GM23338 (cell line): Measurements from ENCODE around the gene PROX2. TPM values are rescaled to one million over a fixed set of nuclear protein-coding genes. Genes with fewer than 3 reads are reported as not detected.

Source experiments
- ATAC-seq: fragments of 200-7000 bp; cut with Tn5 transposase; 3 replicates; pipeline ENCODE4 v1.9.1; 2020
- DNase-seq: peaks from one replicate; pipeline ENCODE4 v3.0.0-alpha.2; 2015; ENCODE audit warnings: low spot score
- H2AFZ ChIP-seq: fragments of 200-600 bp; sonication (generic); 2 replicates; pipeline ENCODE4 v1.8.0; 2016; ENCODE audit warnings: antibody characterized with exemption, mild to moderate bottlenecking, moderate library complexity
- H3F3A ChIP-seq: fragments of 200-600 bp; sonication (generic); replicated peaks from 2 replicates; pipeline ENCODE4 v1.8.0; 2017; ENCODE audit warnings: antibody characterized with exemption, mixed run types, low read depth
- H3K27ac ChIP-seq: fragments of 200-600 bp; sonication (generic); 2 replicates; pipeline ENCODE4 v1.6.1; 2016; ENCODE audit warnings: low read depth
- H3K27me3 ChIP-seq: fragments of 200-600 bp; sonication (generic); 2 replicates; pipeline ENCODE4 v1.8.0; 2016; ENCODE audit warnings: mild to moderate bottlenecking, mixed run types, moderate library complexity; ENCODE audit not compliant: insufficient read depth
- H3K36me3 ChIP-seq: fragments of 200-600 bp; sonication (generic); 2 replicates; pipeline ENCODE4 v1.8.0; 2016; ENCODE audit warnings: mild to moderate bottlenecking; ENCODE audit not compliant: insufficient read depth
- H3K4me1 ChIP-seq: fragments of 200-600 bp; sonication (generic); 2 replicates; pipeline ENCODE4 v1.8.0; 2016; ENCODE audit warnings: mild to moderate bottlenecking, moderate library complexity; ENCODE audit not compliant: insufficient read depth
- H3K4me2 ChIP-seq: fragments of 200-600 bp; sonication (generic); 2 replicates; pipeline ENCODE4 v1.7.1; 2017; ENCODE audit warnings: mixed run types
- H3K4me3 ChIP-seq: fragments of 200-600 bp; sonication (generic); 2 replicates; pipeline ENCODE4 v1.6.1; 2016; ENCODE audit warnings: mixed run types
- H3K79me2 ChIP-seq: fragments of 200-600 bp; sonication (generic); replicated peaks from 2 replicates; pipeline ENCODE4 v1.8.0; 2017; ENCODE audit warnings: mild to moderate bottlenecking; ENCODE audit not compliant: insufficient read depth
- H3K9me2 ChIP-seq: fragments of 200-600 bp; sonication (generic); 2 replicates; pipeline ENCODE4 v1.8.0; 2017; ENCODE audit not compliant: insufficient read depth
- H4K20me1 ChIP-seq: fragments of 200-600 bp; sonication (generic); replicated peaks from 2 replicates; pipeline ENCODE4 v1.8.0; 2017; ENCODE audit warnings: mild to moderate bottlenecking; ENCODE audit not compliant: insufficient read depth
- H3K27ac Mint-ChIP-seq: 2 replicates; pipeline ENCODE4 v1.8.0; 2020; ENCODE audit warnings: inconsistent platforms, mild to moderate bottlenecking, moderate library complexity, mixed read lengths
- H3K27me3 Mint-ChIP-seq: 3 replicates; pipeline ENCODE4 v1.8.0; 2022; ENCODE audit warnings: low read depth, mild to moderate bottlenecking, moderate library complexity, mixed read lengths, inconsistent platforms; ENCODE audit not compliant: insufficient read depth, poor library complexity
- H3K36me3 Mint-ChIP-seq: 3 replicates; pipeline ENCODE4 v1.8.0; 2021; ENCODE audit warnings: low read depth, mild to moderate bottlenecking, inconsistent platforms, moderate library complexity, mixed read lengths
- H3K4me1 Mint-ChIP-seq: 3 replicates; pipeline ENCODE4 v1.8.0; 2020; ENCODE audit warnings: mild to moderate bottlenecking, inconsistent platforms, mixed read lengths
- H3K4me3 Mint-ChIP-seq: 3 replicates; pipeline ENCODE4 v1.8.0; 2021; ENCODE audit warnings: moderate library complexity, mild to moderate bottlenecking, inconsistent platforms, mixed read lengths
- H3K9me3 Mint-ChIP-seq: 3 replicates; pipeline ENCODE4 v1.8.0; 2020; ENCODE audit warnings: moderate library complexity, mild to moderate bottlenecking, inconsistent platforms, mixed read lengths
- CREB1 ChIP-seq: fragments of 250-450 bp; sonication (Bioruptor Pico); IDR thresholded peaks from 2 replicates; pipeline ENCODE4 v1.5.0; 2020; ENCODE audit warnings: low read depth, mild to moderate bottlenecking, moderate library complexity
- ETS1 ChIP-seq: IDR thresholded peaks from 2 replicates; pipeline ENCODE4 v1.6.1; 2016; ENCODE audit warnings: antibody characterized with exemption
- EZH2 ChIP-seq: fragments of 200-600 bp; sonication (generic); IDR thresholded peaks from one replicate; pipeline ENCODE4 v1.8.0; 2017; ENCODE audit warnings: antibody characterized with exemption, mild to moderate bottlenecking, low read depth; ENCODE audit not compliant: unreplicated experiment
- JUNB ChIP-seq: IDR thresholded peaks from one replicate; pipeline ENCODE4 v1.6.1; 2016; ENCODE audit warnings: antibody characterized with exemption; ENCODE audit not compliant: unreplicated experiment
- NANOG ChIP-seq: IDR thresholded peaks from 2 replicates; pipeline ENCODE4 v1.6.1; 2016; ENCODE audit warnings: antibody characterized with exemption, borderline replicate concordance
- POLR2AphosphoS5 ChIP-seq: IDR thresholded peaks from 2 replicates; pipeline ENCODE4 v1.6.1; 2016; ENCODE audit warnings: antibody characterized with exemption, low read depth
- REST ChIP-seq: IDR thresholded peaks from one replicate; pipeline ENCODE4 v1.6.1; 2018; ENCODE audit warnings: antibody characterized with exemption; ENCODE audit not compliant: unreplicated experiment
- STAT1 ChIP-seq: IDR thresholded peaks from one replicate; pipeline ENCODE4 v1.6.1; 2016; ENCODE audit warnings: antibody characterized with exemption; ENCODE audit not compliant: unreplicated experiment
- ZNF114 ChIP-seq: fragments of 250-450 bp; sonication (Bioruptor Pico); IDR thresholded peaks from 2 replicates; pipeline ENCODE4 v1.5.0; 2020; ENCODE audit warnings: mild to moderate bottlenecking, moderate library complexity
- polyA plus RNA-seq: library from polyadenylated mRNA; unstranded; fragments of >200 nt; fragmentation: Nextera tagmentation; extraction: Ambion mirVana; gene quantifications from 2 replicates; pipeline ENCODE4 v1.2.1, GENCODE V29; 2016
- total RNA-seq: library from RNA; depleted of rRNA; stranded (reverse); fragments of >200 nt; shearing (Covaris generic); gene quantifications from 2 replicates; pipeline ENCODE4 v1.2.3, GENCODE V29; 2014
- TF ChIP-seq, protein P1 (sequence below): fragments of 250-450 bp; sonication (Bioruptor Pico); IDR thresholded peaks from 2 replicates; pipeline ENCODE4 v1.5.0; 2020; ENCODE audit warnings: mild to moderate bottlenecking, moderate library complexity

Gene PROX2
- total and polyA plus RNA-seq, 2 experiments from 2014 or later: 0.06 TPM; not detected in 1

DNA sequence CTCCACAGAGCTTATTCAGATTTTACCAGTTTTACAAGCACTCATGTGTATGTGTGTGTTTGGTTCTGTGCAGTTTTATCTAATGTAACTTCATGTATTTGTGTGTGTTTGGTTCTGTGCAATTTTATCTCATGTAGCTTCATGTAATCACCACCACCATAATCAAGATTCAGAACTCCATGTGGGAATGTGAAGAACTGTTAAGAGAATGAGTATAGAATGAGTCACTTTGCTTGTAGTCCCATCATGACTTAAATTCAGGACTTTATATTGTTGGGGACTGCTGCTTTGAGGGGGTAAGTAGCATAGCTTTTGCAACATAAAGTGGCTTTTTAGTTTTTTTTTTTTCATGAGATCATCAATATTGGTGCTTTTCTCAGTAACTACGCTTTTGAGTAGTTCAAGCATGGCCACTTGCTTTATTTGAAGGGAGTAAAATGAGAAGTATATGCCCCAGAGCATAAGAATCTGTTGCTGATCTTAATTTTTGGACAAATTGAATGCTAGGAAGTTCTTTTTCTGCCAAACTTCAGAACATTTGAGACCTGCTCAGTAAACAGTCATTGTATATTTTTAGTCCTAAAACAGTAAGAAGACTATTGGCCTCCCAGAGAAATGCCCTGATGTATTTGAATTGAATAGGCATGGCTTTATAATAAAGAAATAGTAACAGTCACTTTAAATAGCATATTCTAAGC, 28.8 kb downstream of the PROX2 start (continued):
- TF ChIP-seq REST (no peak), STAT1 (no peak), JUNB (no peak), POLR2AphosphoS5 (no peak), EZH2 (no peak), ETS1 (no peak)

DNA sequence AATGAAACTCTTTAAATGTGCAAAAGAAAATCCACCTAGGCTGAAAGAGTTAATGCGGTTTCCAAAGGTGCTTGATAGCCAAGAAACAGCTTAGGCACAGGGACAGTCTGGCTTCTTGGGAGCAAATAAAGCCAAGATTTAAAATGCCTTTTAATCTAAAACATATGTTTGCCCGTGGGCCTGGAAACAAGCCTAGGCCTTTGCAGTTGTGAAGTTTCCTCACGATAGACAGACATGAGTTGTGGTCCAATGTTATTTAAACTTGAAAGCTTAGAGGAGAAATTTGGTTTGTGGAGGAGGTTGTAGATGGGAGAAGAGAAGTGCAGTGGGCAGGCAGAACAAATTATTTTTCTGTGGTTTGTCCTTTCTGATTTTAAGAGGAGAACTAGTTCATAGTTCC, 29.8 kb downstream of the PROX2 start:
- no peaks in the 10 kb centered on the region for H3K4me1 ChIP-seq
- H3K4me3 Mint-ChIP-seq: no peak overlapping the region
- H3K4me3 ChIP-seq: no peak overlapping the region
- peaks cover 5% of the 10 kb centered on the region; the same call in 2 of the 3 replicates for H3K4me1 Mint-ChIP-seq
- peaks cover 3% of the 10 kb centered on the region for H3K27me3 Mint-ChIP-seq
- no peak overlapping the region for H3K27ac Mint-ChIP-seq
- H3K9me3 Mint-ChIP-seq: no peaks in the 10 kb centered on the region
- no peaks in the 10 kb centered on the region for H3K79me2 ChIP-seq
- H3K36me3 ChIP-seq: no peaks in the 10 kb centered on the region
- no peaks in the 10 kb centered on the region for H3K9me2 ChIP-seq
- no peaks in the 10 kb centered on the region for H3F3A ChIP-seq
- H3K36me3 Mint-ChIP-seq: no peaks in the 10 kb centered on the region
- H3K4me2 ChIP-seq: no peak overlapping the region
- H3K27me3 ChIP-seq: no peaks in the 10 kb centered on the region
- ATAC-seq: no peak
- no peak overlapping the region for H3K27ac ChIP-seq
- no peak overlapping the region for H2AFZ ChIP-seq
- H4K20me1 ChIP-seq: no peaks in the 10 kb centered on the region
- DNase-seq: no peak
- TF ChIP-seq ETS1 (no peak), STAT1 (no peak), NANOG (no peak), ZNF114 (CRISPR knock-in tag) (no peak), EZH2 (no peak), CREB1 (CRISPR knock-in tag) (no peak)
- TF ChIP-seq, protein P1, sequence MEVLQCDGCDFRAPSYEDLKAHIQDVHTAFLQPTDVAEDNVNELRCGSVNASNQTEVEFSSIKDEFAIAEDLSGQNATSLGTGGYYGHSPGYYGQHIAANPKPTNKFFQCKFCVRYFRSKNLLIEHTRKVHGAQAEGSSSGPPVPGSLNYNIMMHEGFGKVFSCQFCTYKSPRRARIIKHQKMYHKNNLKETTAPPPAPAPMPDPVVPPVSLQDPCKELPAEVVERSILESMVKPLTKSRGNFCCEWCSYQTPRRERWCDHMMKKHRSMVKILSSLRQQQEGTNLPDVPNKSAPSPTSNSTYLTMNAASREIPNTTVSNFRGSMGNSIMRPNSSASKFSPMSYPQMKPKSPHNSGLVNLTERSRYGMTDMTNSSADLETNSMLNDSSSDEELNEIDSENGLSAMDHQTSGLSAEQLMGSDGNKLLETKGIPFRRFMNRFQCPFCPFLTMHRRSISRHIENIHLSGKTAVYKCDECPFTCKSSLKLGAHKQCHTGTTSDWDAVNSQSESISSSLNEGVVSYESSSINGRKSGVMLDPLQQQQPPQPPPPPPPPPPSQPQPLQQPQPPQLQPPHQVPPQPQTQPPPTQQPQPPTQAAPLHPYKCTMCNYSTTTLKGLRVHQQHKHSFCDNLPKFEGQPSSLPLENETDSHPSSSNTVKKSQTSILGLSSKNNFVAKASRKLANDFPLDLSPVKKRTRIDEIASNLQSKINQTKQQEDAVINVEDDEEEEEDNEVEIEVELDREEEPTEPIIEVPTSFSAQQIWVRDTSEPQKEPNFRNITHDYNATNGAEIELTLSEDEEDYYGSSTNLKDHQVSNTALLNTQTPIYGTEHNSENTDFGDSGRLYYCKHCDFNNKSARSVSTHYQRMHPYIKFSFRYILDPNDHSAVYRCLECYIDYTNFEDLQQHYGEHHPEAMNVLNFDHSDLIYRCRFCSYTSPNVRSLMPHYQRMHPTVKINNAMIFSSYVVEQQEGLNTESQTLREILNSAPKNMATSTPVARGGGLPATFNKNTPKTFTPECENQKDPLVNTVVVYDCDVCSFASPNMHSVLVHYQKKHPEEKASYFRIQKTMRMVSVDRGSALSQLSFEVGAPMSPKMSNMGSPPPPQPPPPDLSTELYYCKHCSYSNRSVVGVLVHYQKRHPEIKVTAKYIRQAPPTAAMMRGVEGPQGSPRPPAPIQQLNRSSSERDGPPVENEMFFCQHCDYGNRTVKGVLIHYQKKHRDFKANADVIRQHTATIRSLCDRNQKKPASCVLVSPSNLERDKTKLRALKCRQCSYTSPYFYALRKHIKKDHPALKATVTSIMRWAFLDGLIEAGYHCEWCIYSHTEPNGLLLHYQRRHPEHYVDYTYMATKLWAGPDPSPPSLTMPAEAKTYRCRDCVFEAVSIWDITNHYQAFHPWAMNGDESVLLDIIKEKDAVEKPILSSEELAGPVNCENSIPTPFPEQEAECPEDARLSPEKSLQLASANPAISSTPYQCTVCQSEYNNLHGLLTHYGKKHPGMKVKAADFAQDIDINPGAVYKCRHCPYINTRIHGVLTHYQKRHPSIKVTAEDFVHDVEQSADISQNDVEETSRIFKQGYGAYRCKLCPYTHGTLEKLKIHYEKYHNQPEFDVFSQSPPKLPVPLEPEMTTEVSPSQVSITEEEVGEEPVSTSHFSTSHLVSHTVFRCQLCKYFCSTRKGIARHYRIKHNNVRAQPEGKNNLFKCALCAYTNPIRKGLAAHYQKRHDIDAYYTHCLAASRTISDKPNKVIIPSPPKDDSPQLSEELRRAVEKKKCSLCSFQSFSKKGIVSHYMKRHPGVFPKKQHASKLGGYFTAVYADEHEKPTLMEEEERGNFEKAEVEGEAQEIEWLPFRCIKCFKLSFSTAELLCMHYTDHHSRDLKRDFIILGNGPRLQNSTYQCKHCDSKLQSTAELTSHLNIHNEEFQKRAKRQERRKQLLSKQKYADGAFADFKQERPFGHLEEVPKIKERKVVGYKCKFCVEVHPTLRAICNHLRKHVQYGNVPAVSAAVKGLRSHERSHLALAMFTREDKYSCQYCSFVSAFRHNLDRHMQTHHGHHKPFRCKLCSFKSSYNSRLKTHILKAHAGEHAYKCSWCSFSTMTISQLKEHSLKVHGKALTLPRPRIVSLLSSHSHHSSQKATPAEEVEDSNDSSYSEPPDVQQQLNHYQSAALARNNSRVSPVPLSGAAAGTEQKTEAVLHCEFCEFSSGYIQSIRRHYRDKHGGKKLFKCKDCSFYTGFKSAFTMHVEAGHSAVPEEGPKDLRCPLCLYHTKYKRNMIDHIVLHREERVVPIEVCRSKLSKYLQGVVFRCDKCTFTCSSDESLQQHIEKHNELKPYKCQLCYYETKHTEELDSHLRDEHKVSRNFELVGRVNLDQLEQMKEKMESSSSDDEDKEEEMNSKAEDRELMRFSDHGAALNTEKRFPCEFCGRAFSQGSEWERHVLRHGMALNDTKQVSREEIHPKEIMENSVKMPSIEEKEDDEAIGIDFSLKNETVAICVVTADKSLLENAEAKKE (CRISPR knock-in tag): no peak
